22Rv1 (cell line): ENCODE results near the gene GP1BB.

Source experiments
- H3K27ac ChIP-seq: fragments of 450-650 bp; 2 replicates; pipeline ENCODE4 v1.5.1; 2017
- ZFX ChIP-seq: fragments of 450-650 bp; IDR thresholded peaks from 2 replicates; pipeline ENCODE4 v1.6.1; 2017; ENCODE audit warnings: antibody characterized with exemption, borderline replicate concordance
- TF ChIP-seq, protein P1 (sequence below): fragments of 450-650 bp; IDR thresholded peaks from 2 replicates; pipeline ENCODE4 v1.5.1; 2017; ENCODE audit warnings: mild to moderate bottlenecking

Gene GP1BB

DNA sequence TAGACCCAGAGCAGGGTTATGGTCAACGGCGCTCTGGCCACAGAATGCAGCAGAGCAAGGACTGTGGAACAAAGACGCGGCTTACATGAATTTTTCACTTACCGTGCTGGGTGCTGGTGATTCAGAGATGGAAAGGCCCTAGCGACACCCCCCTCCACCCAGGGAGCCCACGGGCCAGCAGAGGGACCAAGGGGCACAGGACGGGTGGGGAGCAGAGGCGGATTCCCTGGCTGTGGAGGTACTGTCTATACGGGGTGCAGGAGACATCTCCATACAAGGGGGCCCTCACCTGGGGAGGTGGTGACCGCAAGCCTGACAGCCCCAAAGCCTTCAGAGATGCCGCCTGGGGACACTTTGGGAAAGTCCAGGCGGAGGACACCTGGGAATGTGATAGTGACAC, 10.1 kb upstream of the GP1BB start:
- no peak overlapping the region for H3K27ac ChIP-seq

DNA sequence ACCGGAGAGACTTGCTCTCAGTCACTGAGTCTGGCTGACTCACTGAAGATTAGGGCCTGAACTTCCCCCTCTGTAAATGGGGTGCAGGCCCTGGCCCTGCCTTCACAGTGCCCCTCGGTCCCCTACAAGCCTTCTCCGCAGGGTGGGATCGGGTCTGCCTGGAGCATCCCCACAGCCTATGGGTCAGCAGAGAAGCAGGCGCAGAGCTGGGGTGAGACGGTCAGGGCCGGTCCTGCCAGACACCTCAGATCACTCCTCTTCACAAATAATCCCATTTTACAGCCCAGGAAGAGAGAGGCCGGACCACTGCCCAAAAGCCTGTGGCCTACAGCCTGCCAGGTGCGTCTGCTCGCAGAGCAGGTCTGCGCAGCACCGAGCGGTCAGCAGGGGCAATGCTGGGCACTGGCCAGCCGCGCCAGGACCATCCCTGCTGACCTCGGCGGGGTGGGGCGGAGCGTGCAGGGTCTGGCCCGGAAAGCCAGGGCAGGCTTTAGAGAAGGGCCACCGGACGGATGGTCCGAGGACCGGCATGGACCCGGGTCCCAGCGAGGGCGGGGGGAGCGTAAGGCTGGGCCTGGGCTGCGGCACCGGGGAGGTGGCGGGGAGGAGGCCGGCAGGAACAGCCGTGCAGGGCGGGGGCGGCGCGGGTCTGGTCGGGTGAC, 9.6 kb upstream of the GP1BB start:
- TF ChIP-seq ZFX, result no peak
- TF ChIP-seq, protein P1, sequence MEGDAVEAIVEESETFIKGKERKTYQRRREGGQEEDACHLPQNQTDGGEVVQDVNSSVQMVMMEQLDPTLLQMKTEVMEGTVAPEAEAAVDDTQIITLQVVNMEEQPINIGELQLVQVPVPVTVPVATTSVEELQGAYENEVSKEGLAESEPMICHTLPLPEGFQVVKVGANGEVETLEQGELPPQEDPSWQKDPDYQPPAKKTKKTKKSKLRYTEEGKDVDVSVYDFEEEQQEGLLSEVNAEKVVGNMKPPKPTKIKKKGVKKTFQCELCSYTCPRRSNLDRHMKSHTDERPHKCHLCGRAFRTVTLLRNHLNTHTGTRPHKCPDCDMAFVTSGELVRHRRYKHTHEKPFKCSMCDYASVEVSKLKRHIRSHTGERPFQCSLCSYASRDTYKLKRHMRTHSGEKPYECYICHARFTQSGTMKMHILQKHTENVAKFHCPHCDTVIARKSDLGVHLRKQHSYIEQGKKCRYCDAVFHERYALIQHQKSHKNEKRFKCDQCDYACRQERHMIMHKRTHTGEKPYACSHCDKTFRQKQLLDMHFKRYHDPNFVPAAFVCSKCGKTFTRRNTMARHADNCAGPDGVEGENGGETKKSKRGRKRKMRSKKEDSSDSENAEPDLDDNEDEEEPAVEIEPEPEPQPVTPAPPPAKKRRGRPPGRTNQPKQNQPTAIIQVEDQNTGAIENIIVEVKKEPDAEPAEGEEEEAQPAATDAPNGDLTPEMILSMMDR, result no peak
- no peak overlapping the region for H3K27ac ChIP-seq

More for the DNA sequence above, 10.1 kb upstream of the GP1BB start:
- TF ChIP-seq, protein P1, result no peak
- TF ChIP-seq ZFX, result no peak

DNA sequence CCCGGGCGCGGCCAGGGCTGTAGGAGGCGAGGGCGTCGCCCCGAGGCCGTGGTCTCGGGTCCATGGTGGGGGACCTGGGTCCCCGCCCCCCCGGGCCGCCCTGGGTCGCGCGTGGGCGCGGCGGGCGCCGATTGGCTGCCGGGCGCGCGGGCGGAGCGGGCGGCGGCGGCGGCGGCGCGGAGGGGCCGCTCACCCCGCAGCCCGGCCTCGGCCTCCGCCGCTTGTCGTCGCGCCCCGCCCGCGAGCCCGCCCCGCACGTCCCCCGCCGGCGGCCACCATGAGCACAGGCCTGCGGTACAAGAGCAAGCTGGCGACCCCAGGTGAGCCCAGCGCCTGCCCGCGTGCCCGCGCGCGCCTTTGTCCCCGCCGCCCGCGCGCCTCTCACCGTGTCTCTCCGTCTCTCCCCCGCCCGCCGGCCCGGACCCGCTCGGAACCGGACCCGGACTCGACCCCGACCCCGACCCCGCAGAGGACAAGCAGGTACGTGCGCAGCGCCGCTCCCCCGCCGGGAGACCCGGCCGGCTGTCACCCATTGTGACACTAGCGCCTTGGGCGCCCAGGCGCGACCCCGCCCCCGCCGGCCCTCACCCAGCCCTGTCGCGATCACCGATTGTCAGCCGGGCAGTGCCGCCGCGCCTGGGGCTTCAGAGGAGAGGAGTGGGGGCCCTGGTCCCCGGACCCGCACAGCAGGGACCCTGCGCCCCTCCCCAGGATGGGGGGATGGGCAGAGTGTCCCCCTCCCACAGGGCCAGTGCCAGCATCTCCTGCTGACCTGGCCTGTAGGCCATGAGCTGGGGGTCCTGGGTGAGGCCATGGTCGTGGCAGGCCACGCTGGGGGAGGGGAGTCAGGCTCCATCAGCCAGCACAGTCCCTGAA, 8.8 kb upstream of the GP1BB start, which contains the start of gene SEPTIN5:
SEPTIN5 (plus strand) TSS at position 192 of the 876 bp plus-strand sequence; CDS start at position 278, 86 bp downstream.
- no peak within 1 kb of the TSS for H3K27ac ChIP-seq
- no peak for TF ChIP-seq ZFX
- TF ChIP-seq, protein P1, result no peak

DNA sequence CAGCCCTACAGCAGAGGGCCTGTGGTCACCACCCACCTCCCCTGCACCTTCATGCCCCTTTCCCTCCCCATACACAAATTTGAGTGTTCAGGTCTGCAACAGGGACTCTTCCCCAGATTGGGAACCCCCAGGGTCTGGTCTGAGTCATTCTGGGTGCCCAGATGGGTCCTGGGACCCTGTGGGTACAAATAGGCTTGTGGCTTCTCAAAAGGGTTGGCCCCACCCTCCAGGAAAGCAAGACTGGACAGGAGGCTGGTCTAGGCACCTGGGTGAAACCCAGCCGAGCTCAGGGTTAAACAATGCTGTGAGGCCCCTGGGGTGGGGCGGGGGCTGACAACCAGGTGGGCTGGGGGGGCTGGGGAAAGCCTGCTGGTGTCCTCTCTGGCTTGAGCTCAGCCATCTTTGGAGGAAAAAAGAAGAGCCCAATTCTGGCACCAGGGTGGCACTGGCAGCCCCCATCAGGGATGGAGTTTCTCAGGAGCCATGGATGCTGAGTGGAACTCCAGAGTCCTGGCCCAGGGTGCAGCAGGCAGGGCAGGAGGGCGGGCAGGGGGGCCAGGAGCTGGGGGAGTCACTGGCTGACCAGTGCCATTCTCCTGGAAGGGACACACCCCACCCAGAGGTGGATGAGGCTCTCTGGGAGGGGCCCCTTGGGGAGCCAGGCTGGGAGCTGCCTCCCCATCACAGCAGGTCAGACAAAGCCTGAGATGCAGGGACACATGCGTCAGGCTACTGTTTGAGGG, 8.0 kb upstream of the GP1BB start:
- H3K27ac ChIP-seq, result no peak overlapping the region
- TF ChIP-seq ZFX, result no peak
- TF ChIP-seq, protein P1, result no peak

DNA sequence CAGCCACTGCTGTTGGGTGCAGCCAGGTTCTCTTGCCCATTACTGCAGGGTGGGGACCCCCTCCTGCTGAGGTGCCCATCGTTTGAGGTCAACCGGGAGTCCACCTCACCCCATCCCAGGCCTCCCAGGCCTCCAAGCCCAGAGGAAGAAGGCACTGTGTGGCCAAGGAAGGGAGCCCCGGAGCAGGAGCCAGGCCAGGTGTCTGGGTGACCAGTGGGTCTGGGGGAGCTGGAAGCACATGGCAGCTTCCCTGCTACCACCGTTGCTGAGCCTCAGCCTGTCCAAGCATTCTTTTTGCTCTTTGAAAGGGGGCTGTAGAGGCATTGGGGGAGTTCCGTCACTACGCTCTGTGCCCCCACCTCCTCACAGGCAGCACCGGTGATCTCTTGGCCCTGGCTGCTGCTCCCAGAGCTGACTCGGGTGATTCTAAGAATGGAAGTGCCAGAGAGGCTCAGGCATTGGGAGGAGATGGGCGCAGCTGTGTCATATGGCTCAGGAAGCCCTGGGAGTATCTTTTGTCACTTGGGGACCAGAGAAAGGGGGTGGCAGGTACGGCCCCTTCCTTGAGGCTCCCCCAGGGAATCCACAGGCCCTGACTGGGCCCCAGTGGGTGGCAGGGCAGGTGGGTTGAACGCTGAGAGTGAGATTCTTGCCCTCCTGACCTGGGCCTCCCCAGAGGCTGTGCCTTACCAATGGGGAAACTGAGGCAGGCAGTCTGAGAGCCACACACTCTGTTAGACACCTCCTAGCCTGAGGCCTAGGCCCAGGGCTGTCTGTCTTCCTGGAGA, 7.1 kb upstream of the GP1BB start:
- no peak for TF ChIP-seq ZFX
- TF ChIP-seq, protein P1, result no peak
- H3K27ac ChIP-seq, result no peak overlapping the region

DNA sequence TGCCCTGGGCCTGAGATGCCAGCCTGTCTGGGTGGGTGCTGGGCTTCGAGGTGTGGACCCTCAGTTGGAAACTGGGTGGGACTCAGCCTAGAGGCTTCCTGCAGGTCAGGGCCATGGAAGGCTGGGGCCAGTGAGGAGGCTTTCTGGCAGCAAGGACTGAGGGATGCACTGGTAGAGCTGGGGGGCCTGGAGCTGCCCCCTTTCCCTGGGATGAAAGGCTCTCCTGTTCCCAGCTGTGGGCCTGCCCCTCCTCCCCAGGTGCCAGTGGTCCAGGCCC, 6.6 kb upstream of the GP1BB start:
- no peak overlapping the region for H3K27ac ChIP-seq
- TF ChIP-seq, protein P1, result no peak
- no peak for TF ChIP-seq ZFX
